GM12873 (cell line): Measurements from ENCODE around the gene PARP4.
A peak's percentile ranks its signal among the peaks of the same experiment; 100 is the strongest.

Experiments
- CTCF ChIP-seq: IDR thresholded peaks from 2 replicates; pipeline ENCODE4 v1.5.1; 2012; ENCODE audit warnings: low read depth, mild to moderate bottlenecking, moderate library complexity, low read length, control low read depth; ENCODE audit not compliant: insufficient read depth; ENCODE audit errors: missing control alignments

PARP4 gene

GRCh38 chr13:24407844-24408243 lies 104.7 kb downstream of the PARP4 start:
- TF ChIP-seq CTCF: peak; percentile 26

- TF ChIP-seq CTCF: no peak
These were observed 106.1 kb downstream of the PARP4 start for GRCh38 chr13:24406524-24406923.

- TF ChIP-seq CTCF: no peak
These were observed 115.8 kb downstream of the PARP4 start for GRCh38 chr13:24396821-24397220.

GRCh38 chr13:24392972-24393371 lies 119.6 kb downstream of the PARP4 start:
- TF ChIP-seq CTCF: no peak

- no peak for TF ChIP-seq CTCF
These were observed 123.1 kb downstream of the PARP4 start for GRCh38 chr13:24389506-24389905.

- TF ChIP-seq CTCF: no peak
These were observed 125.5 kb downstream of the PARP4 start for GRCh38 chr13:24386816-24387708.

GRCh38 chr13:24385902-24386301 lies 126.7 kb downstream of the PARP4 start:
- no peak for TF ChIP-seq CTCF
